Ecto neural progenitor cell (in vitro differentiated cells): ENCODE results near the gene BANP.
A peak's percentile ranks its signal among the peaks of the same experiment; 100 is the strongest.
"Not testable (repeated sequence)": the region's sequence is repeated elsewhere in the genome, so short reads cannot be mapped to it uniquely, and the experiment has no call there.

Source experiments
- DNase-seq: peaks from one replicate; pipeline ENCODE4 v3.0.0-alpha.2; 2018; ENCODE audit warnings: low spot score

Gene BANP

GRCh38 chr16:87926246-87927194, 24.7 kb upstream of the BANP start:
- DNase-seq, result no peak

- DNase-seq, result no peak
Measured at GRCh38 chr16:87927195-87927562, 24.1 kb upstream of the BANP start.

GRCh38 chr16:87929986-87930385, 21.2 kb upstream of the BANP start:
- no peak for DNase-seq

GRCh38 chr16:87930456-87930855, 20.8 kb upstream of the BANP start:
- no peak for DNase-seq

- DNase-seq, result no peak
Measured at GRCh38 chr16:87931504-87931903, 19.7 kb upstream of the BANP start.

GRCh38 chr16:87932475-87933139, 18.6 kb upstream of the BANP start:
- not testable (repeated sequence) for DNase-seq

- no peak for DNase-seq
Measured at GRCh38 chr16:87933140-87933495, 18.1 kb upstream of the BANP start.

- not testable (repeated sequence) for DNase-seq
Measured at GRCh38 chr16:87934752-87935425, 16.3 kb upstream of the BANP start.

- not testable (repeated sequence) for DNase-seq
Measured at GRCh38 chr16:87936016-87936374, 15.2 kb upstream of the BANP start.

GRCh38 chr16:87936375-87937230, 14.6 kb upstream of the BANP start, which contains the start of gene CA5A:
Gene CA5A, minus strand, starts transcription at chr16:87936529. Its CDS starts 79 bp downstream, at chr16:87936450.
- no peak for DNase-seq

- DNase-seq, result not testable (repeated sequence)
Measured at GRCh38 chr16:87937231-87937542, 14.0 kb upstream of the BANP start.

- no peak for DNase-seq
Measured at GRCh38 chr16:87938412-87938949, 12.8 kb upstream of the BANP start.

GRCh38 chr16:87939562-87940423, 11.4 kb upstream of the BANP start:
- no peak for DNase-seq

- no peak for DNase-seq
Measured at GRCh38 chr16:87942680-87943079, 8.6 kb upstream of the BANP start.

GRCh38 chr16:87945351-87946042, 5.7 kb upstream of the BANP start:
- DNase-seq, result peak; percentile 64

GRCh38 chr16:87946596-87947347, 4.5 kb upstream of the BANP start:
- DNase-seq, result no peak

GRCh38 chr16:87947356-87948118, 3.7 kb upstream of the BANP start:
- DNase-seq, result no peak

GRCh38 chr16:87948119-87948545, 3.1 kb upstream of the BANP start:
- DNase-seq, result no peak

GRCh38 chr16:87948735-87949070, 2.5 kb upstream of the BANP start:
- DNase-seq, result no peak
